Fibroblast of villous mesenchyme (primary cell): ENCODE results near the gene FAM13A. TPM values are rescaled to one million over a fixed set of nuclear protein-coding genes. Genes with fewer than 3 reads are reported as not detected.

Experiments used
- DNase-seq: peaks from one replicate; pipeline ENCODE4 v3.0.0-alpha.2; 2010; ENCODE audit warnings: low read depth
- H3K4me3 ChIP-seq: 2 replicates; pipeline ENCODE4 v1.5.1; 2011; ENCODE audit warnings: low read depth, mild to moderate bottlenecking, low read length
- total RNA-seq: library from RNA; depleted of rRNA; stranded (reverse); fragments of >200 nt; gene quantifications from 2 replicates; pipeline ENCODE4 v1.2.3, GENCODE V29; 2012
- TF ChIP-seq, protein P1 (sequence below): IDR thresholded peaks from 2 replicates; pipeline ENCODE4 v1.5.1; 2012; ENCODE audit warnings: low read depth, mild to moderate bottlenecking, low read length; ENCODE audit not compliant: insufficient read depth

The FAM13A gene
- total RNA-seq, 1 donor, result 34.1 TPM

DNA sequence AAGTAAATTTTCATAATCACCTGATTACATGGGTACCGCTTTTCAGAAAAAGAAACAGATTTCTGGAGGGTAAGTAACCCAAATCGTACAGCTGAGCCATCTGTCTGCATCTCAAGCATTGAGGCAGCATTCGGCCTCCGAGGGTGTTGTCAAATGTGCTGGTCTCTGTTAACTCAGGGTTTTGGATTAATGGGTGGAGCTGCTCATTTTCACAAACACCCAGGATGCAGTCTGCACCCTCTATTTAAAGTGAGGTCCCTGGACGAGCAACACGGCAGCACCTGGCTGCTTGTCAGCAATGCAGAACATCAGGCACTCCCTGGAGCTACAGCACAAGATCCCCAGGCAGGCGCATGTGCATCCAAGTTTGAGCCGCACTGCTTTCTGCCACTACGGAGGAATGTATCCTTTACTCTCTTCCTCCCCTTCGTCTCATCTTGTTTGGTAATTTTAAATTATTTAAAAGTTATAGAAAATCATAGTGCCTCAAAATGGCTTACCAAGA lies 334.7 kb downstream of the FAM13A start:
- no peak overlapping the region for H3K4me3 ChIP-seq
- TF ChIP-seq, protein P1, sequence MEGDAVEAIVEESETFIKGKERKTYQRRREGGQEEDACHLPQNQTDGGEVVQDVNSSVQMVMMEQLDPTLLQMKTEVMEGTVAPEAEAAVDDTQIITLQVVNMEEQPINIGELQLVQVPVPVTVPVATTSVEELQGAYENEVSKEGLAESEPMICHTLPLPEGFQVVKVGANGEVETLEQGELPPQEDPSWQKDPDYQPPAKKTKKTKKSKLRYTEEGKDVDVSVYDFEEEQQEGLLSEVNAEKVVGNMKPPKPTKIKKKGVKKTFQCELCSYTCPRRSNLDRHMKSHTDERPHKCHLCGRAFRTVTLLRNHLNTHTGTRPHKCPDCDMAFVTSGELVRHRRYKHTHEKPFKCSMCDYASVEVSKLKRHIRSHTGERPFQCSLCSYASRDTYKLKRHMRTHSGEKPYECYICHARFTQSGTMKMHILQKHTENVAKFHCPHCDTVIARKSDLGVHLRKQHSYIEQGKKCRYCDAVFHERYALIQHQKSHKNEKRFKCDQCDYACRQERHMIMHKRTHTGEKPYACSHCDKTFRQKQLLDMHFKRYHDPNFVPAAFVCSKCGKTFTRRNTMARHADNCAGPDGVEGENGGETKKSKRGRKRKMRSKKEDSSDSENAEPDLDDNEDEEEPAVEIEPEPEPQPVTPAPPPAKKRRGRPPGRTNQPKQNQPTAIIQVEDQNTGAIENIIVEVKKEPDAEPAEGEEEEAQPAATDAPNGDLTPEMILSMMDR, result no peak
- no peak for DNase-seq

GRCh38 chr4:88720451-88721428 lies 336.2 kb downstream of the FAM13A start:
- TF ChIP-seq, protein P1, result no peak
- no peak overlapping the region for H3K4me3 ChIP-seq
- DNase-seq, result no peak

DNA sequence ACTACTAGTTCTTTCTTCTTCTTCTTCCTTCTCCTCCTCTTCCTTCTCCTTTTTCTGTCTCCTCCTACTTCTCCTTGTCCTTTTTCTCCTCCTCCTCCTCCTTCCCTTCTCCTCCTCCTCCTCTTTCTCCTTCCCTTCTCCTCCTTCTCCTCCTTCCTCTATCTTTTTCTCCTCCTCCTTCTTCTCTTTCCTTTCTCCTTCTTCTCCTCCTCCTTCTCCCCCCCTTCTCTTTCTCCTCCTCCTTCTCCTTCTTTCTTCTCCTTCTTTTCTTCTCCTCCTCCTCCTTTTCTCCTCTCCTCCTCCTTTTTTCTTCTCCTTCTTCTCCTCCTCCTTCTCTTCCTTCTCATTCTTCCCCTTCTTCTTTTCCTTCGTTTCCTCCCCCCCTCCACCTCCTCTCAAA lies 337.6 kb downstream of the FAM13A start:
- no peak for DNase-seq
- H3K4me3 ChIP-seq, result no peak overlapping the region
- TF ChIP-seq, protein P1, result no peak

DNA sequence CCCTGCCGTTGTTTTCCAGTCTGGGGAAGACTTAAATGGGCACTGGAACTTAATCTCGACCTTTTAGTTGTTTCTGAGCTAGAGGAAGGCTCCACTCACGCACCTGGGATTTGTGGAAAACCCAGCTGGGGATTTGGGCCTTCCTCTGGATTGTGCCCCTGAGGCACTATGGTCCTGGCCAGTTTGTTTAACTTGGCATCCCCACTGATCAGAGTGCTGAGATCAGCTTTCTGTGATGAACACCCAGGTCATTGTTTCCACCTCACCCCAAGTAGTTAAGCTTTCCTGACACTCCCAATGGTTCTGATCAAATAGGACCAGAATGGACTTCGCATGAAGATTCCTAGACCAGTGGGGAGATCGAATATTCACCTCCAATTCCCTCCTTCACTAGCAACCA lies 338.9 kb downstream of the FAM13A start:
- TF ChIP-seq, protein P1, result no peak
- no peak overlapping the region for H3K4me3 ChIP-seq
- DNase-seq, result no peak

- no peak overlapping the region for H3K4me3 ChIP-seq
- TF ChIP-seq, protein P1, result no peak
- DNase-seq, result no peak
Observed at GRCh38 chr4:88713782-88714181, 343.2 kb downstream of the FAM13A start.

- DNase-seq, result no peak
- TF ChIP-seq, protein P1, result no peak
- no peak overlapping the region for H3K4me3 ChIP-seq
Observed at GRCh38 chr4:88709989-88710388, 347.0 kb downstream of the FAM13A start.
